Lower lobe of right lung (tissue), 2 donors: ENCODE data around the gene ACOT7. TPM values are rescaled to one million over a fixed set of nuclear protein-coding genes. Genes with fewer than 3 reads are reported as not detected.
"Not testable (repeated sequence)": the region's sequence is repeated elsewhere in the genome, so short reads cannot be mapped to it uniquely, and the experiment has no call there.

Experiments used
- ATAC-seq, 2 donors: fragments of 200-7000 bp; cut with Tn5 transposase; one replicate each; pipeline ENCODE4 v1.9.1; 2020 to 2022; ENCODE audit warnings: mild to moderate bottlenecking in 2 of 2, moderate library complexity in 2 of 2
- DNase-seq: peaks from one replicate; pipeline ENCODE4 v3.0.0-alpha.2; 2020
- H3K27ac ChIP-seq: fragments of 200-600 bp; one replicate; pipeline ENCODE4 v1.8.0; 2022
- H3K27me3 ChIP-seq: fragments of 200-600 bp; one replicate; pipeline ENCODE4 v1.8.0; 2022; ENCODE audit warnings: low read depth
- H3K36me3 ChIP-seq: fragments of 200-600 bp; one replicate; pipeline ENCODE4 v1.8.0; 2022; ENCODE audit warnings: mild to moderate bottlenecking
- H3K4me1 ChIP-seq: fragments of 200-600 bp; one replicate; pipeline ENCODE4 v1.8.0; 2022
- H3K4me3 ChIP-seq: fragments of 200-600 bp; one replicate; pipeline ENCODE4 v1.8.0; 2022; ENCODE audit warnings: mild to moderate bottlenecking
- H3K9me3 ChIP-seq: fragments of 200-600 bp; one replicate; pipeline ENCODE4 v1.8.0; 2022
- CTCF ChIP-seq: fragments of 200-600 bp; IDR thresholded peaks from one replicate; pipeline ENCODE4 v1.8.0; 2022; ENCODE audit warnings: antibody characterized with exemption, mild to moderate bottlenecking
- intact Hi-C: fragments of 100-400 bp; cut with DNase I; formaldehyde crosslinking; loops from one replicate; pipeline ENCODE4 v1.11.0; 2022
- total RNA-seq: library from RNA; stranded (reverse); fragmentation: NEBNext Ultra II Directional; extraction: Animal tissue kit (Norgen Biotek cat#: 25700); gene quantifications from one replicate; pipeline ENCODE4 v1.2.1, GENCODE V29; 2021
- donor health status: DM: no; HTN: yes; CAD: no; lungs with severe emphysema.

The ACOT7 gene
- total RNA-seq, 1 donor from 2014 or later = 28.5 TPM

- TF ChIP-seq CTCF = no peak
- peaks cover 14% of the 10 kb centered on the region for H3K4me1 ChIP-seq
- intact Hi-C loops = no loop called here
These were observed 3.4 kb upstream of the ACOT7 start for GRCh38 chr1:6396998-6397397.

GRCh38 chr1:6395781-6396244 lies 2.2 kb upstream of the ACOT7 start:
- H3K36me3 ChIP-seq, H3K27me3 ChIP-seq, intact Hi-C loops, H3K4me3 ChIP-seq, H3K9me3 ChIP-seq, DNase-seq, H3K27ac ChIP-seq, ATAC-seq: not testable (repeated sequence)
- peaks cover 18% of the 10 kb centered on the region for H3K4me1 ChIP-seq

More at GRCh38 chr1:6396998-6397397, 3.4 kb upstream of the ACOT7 start:
- no peak for ATAC-seq
- Histone ChIP-seq H3K36me3 (no peaks in the 10 kb centered on the region), H3K27ac (no peak overlapping the region), H3K4me3 (no peak overlapping the region), H3K9me3 (no peaks in the 10 kb centered on the region), H3K27me3 (peaks cover 5% of the 10 kb centered on the region)
- no peak for DNase-seq

- ATAC-seq, H3K9me3 ChIP-seq, intact Hi-C loops, DNase-seq, H3K4me3 ChIP-seq, H3K27me3 ChIP-seq, H3K27ac ChIP-seq, H3K36me3 ChIP-seq: not testable (repeated sequence)
- H3K4me1 ChIP-seq = peaks cover 18% of the 10 kb centered on the region
These were observed 1.6 kb upstream of the ACOT7 start for GRCh38 chr1:6395130-6395529.

GRCh38 chr1:6392809-6393399 lies 663 bp downstream of the ACOT7 start:
- DNase-seq (peak; percentile 55), ATAC-seq (peak in 1 of 2 donors; percentile 38)
- intact Hi-C loops = no loop called here
- Histone ChIP-seq H3K4me1 (peaks cover 18% of the 10 kb centered on the region), H3K4me3 (peak overlapping the region; percentile 62), H3K27ac (peak overlapping the region; percentile 99), H3K9me3 (no peaks in the 10 kb centered on the region), H3K36me3 (no peaks in the 10 kb centered on the region), H3K27me3 (no peaks in the 10 kb centered on the region)
- no peak for TF ChIP-seq CTCF

GRCh38 chr1:6391951-6392808 lies 1.4 kb downstream of the ACOT7 start:
- H3K4me3 ChIP-seq = peak overlapping the region; percentile 62
- H3K36me3 ChIP-seq = no peaks in the 10 kb centered on the region
- no peak for DNase-seq
- no peak for TF ChIP-seq CTCF
- H3K27ac ChIP-seq = peak overlapping the region; percentile 99
- peaks cover 18% of the 10 kb centered on the region for H3K4me1 ChIP-seq
- ATAC-seq = no peak
- no peaks in the 10 kb centered on the region for H3K27me3 ChIP-seq
- intact Hi-C loops = no loop called here
- no peaks in the 10 kb centered on the region for H3K9me3 ChIP-seq

GRCh38 chr1:6389971-6390370 lies 3.6 kb downstream of the ACOT7 start:
- H3K4me3 ChIP-seq = no peak overlapping the region
- H3K4me1 ChIP-seq = peaks cover 18% of the 10 kb centered on the region
- no peaks in the 10 kb centered on the region for H3K27me3 ChIP-seq
- H3K9me3 ChIP-seq = no peaks in the 10 kb centered on the region
- ATAC-seq (no peak), DNase-seq (no peak)
- no peak overlapping the region for H3K27ac ChIP-seq
- no peak for TF ChIP-seq CTCF
- H3K36me3 ChIP-seq = no peaks in the 10 kb centered on the region
- intact Hi-C loops = no loop called here
